OCI-LY7 (cell line): Measurements from ENCODE around the gene FALEC.

Source experiments
- EZH2phosphoT487 ChIP-seq: fragments of 200-600 bp; sonication (generic); IDR thresholded peaks from 2 replicates; pipeline ENCODE4 v1.6.1; 2018; ENCODE audit warnings: low read depth, borderline replicate concordance, mild to moderate bottlenecking, mixed run types, antibody characterized with exemption, low read length, moderate library complexity, mixed read lengths
- TF ChIP-seq, protein P1 (sequence below): fragments of 200-600 bp; sonication (generic); conservative IDR thresholded peaks from 2 replicates; pipeline ENCODE4 v1.5.1; 2014; ENCODE audit warnings: mild to moderate bottlenecking, antibody characterized with exemption, low read length, moderate library complexity, mixed read lengths

DNA sequence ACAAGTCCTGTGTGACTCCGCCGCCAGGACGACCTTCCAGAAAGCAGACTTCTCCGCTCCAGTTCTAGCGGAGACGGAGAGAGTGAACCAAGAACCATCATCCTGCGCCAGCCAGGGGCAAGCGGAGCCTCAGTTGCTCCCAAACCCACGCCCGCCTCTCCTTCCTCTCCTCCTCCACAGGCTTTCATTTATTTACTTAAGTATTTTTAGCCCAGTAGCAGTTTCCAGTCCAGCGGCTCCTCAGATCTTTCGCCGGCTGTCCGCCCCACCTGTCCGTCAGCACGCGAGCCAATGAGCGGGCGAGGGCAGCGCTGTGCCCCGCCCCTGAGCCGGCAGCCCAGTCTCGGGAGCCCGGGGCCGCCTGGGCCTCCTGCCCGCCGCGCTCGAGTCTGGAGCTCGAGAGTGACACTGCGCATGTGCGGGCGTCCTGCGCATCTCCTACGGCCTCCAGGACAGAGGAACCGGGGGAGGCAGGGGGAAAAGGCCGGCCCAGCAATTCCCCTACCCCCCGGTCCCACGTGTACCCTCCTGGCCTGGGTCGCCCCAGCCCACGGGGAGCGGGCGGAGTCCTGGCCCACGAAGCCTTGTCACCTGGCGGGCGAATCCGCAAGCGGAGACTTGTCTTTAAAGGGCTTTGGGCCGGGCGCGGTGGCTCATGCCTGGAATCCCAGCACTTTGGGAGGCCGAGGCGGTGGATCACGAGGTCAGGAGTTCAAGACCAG, at the start of gene FALEC:
- TF ChIP-seq, protein P1, sequence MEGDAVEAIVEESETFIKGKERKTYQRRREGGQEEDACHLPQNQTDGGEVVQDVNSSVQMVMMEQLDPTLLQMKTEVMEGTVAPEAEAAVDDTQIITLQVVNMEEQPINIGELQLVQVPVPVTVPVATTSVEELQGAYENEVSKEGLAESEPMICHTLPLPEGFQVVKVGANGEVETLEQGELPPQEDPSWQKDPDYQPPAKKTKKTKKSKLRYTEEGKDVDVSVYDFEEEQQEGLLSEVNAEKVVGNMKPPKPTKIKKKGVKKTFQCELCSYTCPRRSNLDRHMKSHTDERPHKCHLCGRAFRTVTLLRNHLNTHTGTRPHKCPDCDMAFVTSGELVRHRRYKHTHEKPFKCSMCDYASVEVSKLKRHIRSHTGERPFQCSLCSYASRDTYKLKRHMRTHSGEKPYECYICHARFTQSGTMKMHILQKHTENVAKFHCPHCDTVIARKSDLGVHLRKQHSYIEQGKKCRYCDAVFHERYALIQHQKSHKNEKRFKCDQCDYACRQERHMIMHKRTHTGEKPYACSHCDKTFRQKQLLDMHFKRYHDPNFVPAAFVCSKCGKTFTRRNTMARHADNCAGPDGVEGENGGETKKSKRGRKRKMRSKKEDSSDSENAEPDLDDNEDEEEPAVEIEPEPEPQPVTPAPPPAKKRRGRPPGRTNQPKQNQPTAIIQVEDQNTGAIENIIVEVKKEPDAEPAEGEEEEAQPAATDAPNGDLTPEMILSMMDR, result no peak
- no peak for TF ChIP-seq EZH2phosphoT487
